GM23338 (cell line): ENCODE results near the gene REXO2. TPM values are rescaled to one million over a fixed set of nuclear protein-coding genes. Genes with fewer than 3 reads are reported as not detected.

Experiments
- ATAC-seq: fragments of 200-7000 bp; cut with Tn5 transposase; 3 replicates; pipeline ENCODE4 v1.9.1; 2020
- DNase-seq: peaks from one replicate; pipeline ENCODE4 v3.0.0-alpha.2; 2015; ENCODE audit warnings: low spot score
- H2AFZ ChIP-seq: fragments of 200-600 bp; sonication (generic); 2 replicates; pipeline ENCODE4 v1.8.0; 2016; ENCODE audit warnings: antibody characterized with exemption, mild to moderate bottlenecking, moderate library complexity
- H3F3A ChIP-seq: fragments of 200-600 bp; sonication (generic); replicated peaks from 2 replicates; pipeline ENCODE4 v1.8.0; 2017; ENCODE audit warnings: antibody characterized with exemption, mixed run types, low read depth
- H3K27ac ChIP-seq: fragments of 200-600 bp; sonication (generic); 2 replicates; pipeline ENCODE4 v1.6.1; 2016; ENCODE audit warnings: low read depth
- H3K27me3 ChIP-seq: fragments of 200-600 bp; sonication (generic); 2 replicates; pipeline ENCODE4 v1.8.0; 2016; ENCODE audit warnings: mild to moderate bottlenecking, mixed run types, moderate library complexity; ENCODE audit not compliant: insufficient read depth
- H3K36me3 ChIP-seq: fragments of 200-600 bp; sonication (generic); 2 replicates; pipeline ENCODE4 v1.8.0; 2016; ENCODE audit warnings: mild to moderate bottlenecking; ENCODE audit not compliant: insufficient read depth
- H3K4me1 ChIP-seq: fragments of 200-600 bp; sonication (generic); 2 replicates; pipeline ENCODE4 v1.8.0; 2016; ENCODE audit warnings: mild to moderate bottlenecking, moderate library complexity; ENCODE audit not compliant: insufficient read depth
- H3K4me2 ChIP-seq: fragments of 200-600 bp; sonication (generic); 2 replicates; pipeline ENCODE4 v1.7.1; 2017; ENCODE audit warnings: mixed run types
- H3K4me3 ChIP-seq: fragments of 200-600 bp; sonication (generic); 2 replicates; pipeline ENCODE4 v1.6.1; 2016; ENCODE audit warnings: mixed run types
- H3K79me2 ChIP-seq: fragments of 200-600 bp; sonication (generic); replicated peaks from 2 replicates; pipeline ENCODE4 v1.8.0; 2017; ENCODE audit warnings: mild to moderate bottlenecking; ENCODE audit not compliant: insufficient read depth
- H3K9me2 ChIP-seq: fragments of 200-600 bp; sonication (generic); 2 replicates; pipeline ENCODE4 v1.8.0; 2017; ENCODE audit not compliant: insufficient read depth
- H4K20me1 ChIP-seq: fragments of 200-600 bp; sonication (generic); replicated peaks from 2 replicates; pipeline ENCODE4 v1.8.0; 2017; ENCODE audit warnings: mild to moderate bottlenecking; ENCODE audit not compliant: insufficient read depth
- H3K27ac Mint-ChIP-seq: 2 replicates; pipeline ENCODE4 v1.8.0; 2020; ENCODE audit warnings: inconsistent platforms, mild to moderate bottlenecking, moderate library complexity, mixed read lengths
- H3K27me3 Mint-ChIP-seq: 3 replicates; pipeline ENCODE4 v1.8.0; 2022; ENCODE audit warnings: low read depth, mild to moderate bottlenecking, moderate library complexity, mixed read lengths, inconsistent platforms; ENCODE audit not compliant: insufficient read depth, poor library complexity
- H3K36me3 Mint-ChIP-seq: 3 replicates; pipeline ENCODE4 v1.8.0; 2021; ENCODE audit warnings: low read depth, mild to moderate bottlenecking, inconsistent platforms, moderate library complexity, mixed read lengths
- H3K4me1 Mint-ChIP-seq: 3 replicates; pipeline ENCODE4 v1.8.0; 2020; ENCODE audit warnings: mild to moderate bottlenecking, inconsistent platforms, mixed read lengths
- H3K4me3 Mint-ChIP-seq: 3 replicates; pipeline ENCODE4 v1.8.0; 2021; ENCODE audit warnings: moderate library complexity, mild to moderate bottlenecking, inconsistent platforms, mixed read lengths
- H3K9me3 Mint-ChIP-seq: 3 replicates; pipeline ENCODE4 v1.8.0; 2020; ENCODE audit warnings: moderate library complexity, mild to moderate bottlenecking, inconsistent platforms, mixed read lengths
- CREB1 ChIP-seq: fragments of 250-450 bp; sonication (Bioruptor Pico); IDR thresholded peaks from 2 replicates; pipeline ENCODE4 v1.5.0; 2020; ENCODE audit warnings: low read depth, mild to moderate bottlenecking, moderate library complexity
- EZH2phosphoT487 ChIP-seq: fragments of 200-600 bp; sonication (generic); IDR thresholded peaks from one replicate; pipeline ENCODE4 v1.8.1; 2018; ENCODE audit warnings: antibody characterized with exemption; ENCODE audit not compliant: unreplicated experiment
- NANOG ChIP-seq: IDR thresholded peaks from 2 replicates; pipeline ENCODE4 v1.6.1; 2016; ENCODE audit warnings: antibody characterized with exemption, borderline replicate concordance
- STAT1 ChIP-seq: IDR thresholded peaks from one replicate; pipeline ENCODE4 v1.6.1; 2016; ENCODE audit warnings: antibody characterized with exemption; ENCODE audit not compliant: unreplicated experiment
- ZNF331 ChIP-seq: fragments of 250-450 bp; sonication (Bioruptor Pico); IDR thresholded peaks from 2 replicates; pipeline ENCODE4 v1.5.0; 2020; ENCODE audit warnings: low read depth, mild to moderate bottlenecking, moderate library complexity
- polyA plus RNA-seq: library from polyadenylated mRNA; unstranded; fragments of >200 nt; fragmentation: Nextera tagmentation; extraction: Ambion mirVana; gene quantifications from 2 replicates; pipeline ENCODE4 v1.2.1, GENCODE V29; 2016
- total RNA-seq: library from RNA; depleted of rRNA; stranded (reverse); fragments of >200 nt; shearing (Covaris generic); gene quantifications from 2 replicates; pipeline ENCODE4 v1.2.3, GENCODE V29; 2014
- TF ChIP-seq, protein P1 (sequence below), 2 experiments: fragments of 200-600 bp in 1 of 2; sonication (generic) in 1 of 2; conservative IDR thresholded peaks; 2 replicates each; pipeline versions ENCODE4 v1.5.1 to v1.6.1; 2016 to 2017; ENCODE audit warnings: antibody characterized with exemption in 2 of 2, low read depth in 2 of 2, mild to moderate bottlenecking in 2 of 2, moderate library complexity in 1 of 2
- TF ChIP-seq, protein P2 (sequence below): IDR thresholded peaks from one replicate; pipeline ENCODE4 v1.6.1; 2018; ENCODE audit warnings: antibody characterized with exemption; ENCODE audit not compliant: unreplicated experiment
- TF ChIP-seq, protein P3 (sequence below): fragments of 250-450 bp; sonication (Bioruptor Pico); IDR thresholded peaks from 2 replicates; pipeline ENCODE4 v1.5.0; 2020; ENCODE audit warnings: mild to moderate bottlenecking, moderate library complexity

REXO2 gene
- total and polyA plus RNA-seq, 2 experiments from 2014 or later = 122 to 245 TPM

DNA sequence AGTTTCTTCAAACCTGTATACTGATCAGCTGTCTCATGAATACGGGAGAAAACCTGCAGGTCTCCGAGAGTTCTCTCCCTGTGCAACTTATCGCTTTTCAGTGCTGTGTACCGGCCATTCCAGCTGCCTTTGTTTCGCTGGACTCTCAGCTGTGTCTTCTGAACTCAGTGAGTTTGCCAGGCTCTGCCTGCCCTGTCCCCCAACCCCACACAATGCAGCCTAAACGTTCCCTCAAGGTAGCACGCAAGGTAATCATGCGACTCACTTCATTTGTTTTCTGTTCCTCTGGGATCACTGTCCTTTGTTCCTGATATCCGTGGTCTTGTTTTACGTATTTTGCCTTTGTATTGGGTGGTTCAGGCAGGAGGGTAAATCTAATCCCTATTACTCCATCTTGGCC, 25.3 kb upstream of the REXO2 start (continued):
- TF ChIP-seq, protein P1, sequence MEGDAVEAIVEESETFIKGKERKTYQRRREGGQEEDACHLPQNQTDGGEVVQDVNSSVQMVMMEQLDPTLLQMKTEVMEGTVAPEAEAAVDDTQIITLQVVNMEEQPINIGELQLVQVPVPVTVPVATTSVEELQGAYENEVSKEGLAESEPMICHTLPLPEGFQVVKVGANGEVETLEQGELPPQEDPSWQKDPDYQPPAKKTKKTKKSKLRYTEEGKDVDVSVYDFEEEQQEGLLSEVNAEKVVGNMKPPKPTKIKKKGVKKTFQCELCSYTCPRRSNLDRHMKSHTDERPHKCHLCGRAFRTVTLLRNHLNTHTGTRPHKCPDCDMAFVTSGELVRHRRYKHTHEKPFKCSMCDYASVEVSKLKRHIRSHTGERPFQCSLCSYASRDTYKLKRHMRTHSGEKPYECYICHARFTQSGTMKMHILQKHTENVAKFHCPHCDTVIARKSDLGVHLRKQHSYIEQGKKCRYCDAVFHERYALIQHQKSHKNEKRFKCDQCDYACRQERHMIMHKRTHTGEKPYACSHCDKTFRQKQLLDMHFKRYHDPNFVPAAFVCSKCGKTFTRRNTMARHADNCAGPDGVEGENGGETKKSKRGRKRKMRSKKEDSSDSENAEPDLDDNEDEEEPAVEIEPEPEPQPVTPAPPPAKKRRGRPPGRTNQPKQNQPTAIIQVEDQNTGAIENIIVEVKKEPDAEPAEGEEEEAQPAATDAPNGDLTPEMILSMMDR (conservative IDR thresholded peaks at IDR 0.05; ENCODE audit: low read depth in 2 of 2) = no peak

DNA sequence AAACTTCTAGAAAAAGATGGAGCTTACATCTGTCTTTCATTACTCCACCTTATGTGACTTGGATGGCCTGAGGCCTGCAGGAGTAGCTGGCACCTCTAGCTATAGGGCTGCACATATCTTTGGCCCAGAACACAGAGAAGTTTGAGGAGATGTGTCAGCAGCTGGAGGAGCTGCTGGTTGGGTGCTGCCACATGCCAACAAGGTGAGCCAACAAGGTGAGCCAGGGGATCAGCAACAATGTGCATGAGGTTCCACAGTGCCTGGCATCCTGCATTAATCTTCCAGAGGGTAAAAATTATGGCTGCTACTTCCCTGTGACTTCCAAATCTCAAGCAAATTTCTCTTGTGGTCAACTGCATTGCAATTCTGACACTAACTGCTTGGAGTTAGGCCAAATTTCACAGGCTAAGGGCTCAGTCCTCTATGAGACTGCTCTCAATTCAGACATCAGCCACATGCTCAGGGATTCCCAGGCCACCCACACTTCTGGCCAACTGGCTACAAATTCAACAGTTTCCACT, 22.8 kb upstream of the REXO2 start:
- Histone ChIP-seq H3K27me3 (no peaks in the 10 kb centered on the region), H3K79me2 (no peaks in the 10 kb centered on the region), H3F3A (no peaks in the 10 kb centered on the region), H2AFZ (no peak overlapping the region), H3K9me2 (peaks cover 5% of the 10 kb centered on the region), H3K27ac (no peak overlapping the region), H3K36me3 (no peaks in the 10 kb centered on the region), H3K4me2 (no peak overlapping the region), H4K20me1 (no peaks in the 10 kb centered on the region), H3K4me3 (no peak overlapping the region), H3K4me1 (peaks cover 14% of the 10 kb centered on the region; the same call in 1 of the 2 replicates)
- H3K36me3 Mint-ChIP-seq = peaks cover 11% of the 10 kb centered on the region; the same call in 2 of the 3 replicates
- H3K4me3 Mint-ChIP-seq = no peak overlapping the region
- H3K9me3 Mint-ChIP-seq = no peaks in the 10 kb centered on the region
- DNase-seq = no peak
- no peak overlapping the region for H3K27ac Mint-ChIP-seq
- peaks cover 8% of the 10 kb centered on the region for H3K27me3 Mint-ChIP-seq
- TF ChIP-seq NANOG (no peak), CREB1 (no peak), EZH2phosphoT487 (no peak), ZNF331 (CRISPR knock-in tag) (no peak)
- TF ChIP-seq, protein P2, sequence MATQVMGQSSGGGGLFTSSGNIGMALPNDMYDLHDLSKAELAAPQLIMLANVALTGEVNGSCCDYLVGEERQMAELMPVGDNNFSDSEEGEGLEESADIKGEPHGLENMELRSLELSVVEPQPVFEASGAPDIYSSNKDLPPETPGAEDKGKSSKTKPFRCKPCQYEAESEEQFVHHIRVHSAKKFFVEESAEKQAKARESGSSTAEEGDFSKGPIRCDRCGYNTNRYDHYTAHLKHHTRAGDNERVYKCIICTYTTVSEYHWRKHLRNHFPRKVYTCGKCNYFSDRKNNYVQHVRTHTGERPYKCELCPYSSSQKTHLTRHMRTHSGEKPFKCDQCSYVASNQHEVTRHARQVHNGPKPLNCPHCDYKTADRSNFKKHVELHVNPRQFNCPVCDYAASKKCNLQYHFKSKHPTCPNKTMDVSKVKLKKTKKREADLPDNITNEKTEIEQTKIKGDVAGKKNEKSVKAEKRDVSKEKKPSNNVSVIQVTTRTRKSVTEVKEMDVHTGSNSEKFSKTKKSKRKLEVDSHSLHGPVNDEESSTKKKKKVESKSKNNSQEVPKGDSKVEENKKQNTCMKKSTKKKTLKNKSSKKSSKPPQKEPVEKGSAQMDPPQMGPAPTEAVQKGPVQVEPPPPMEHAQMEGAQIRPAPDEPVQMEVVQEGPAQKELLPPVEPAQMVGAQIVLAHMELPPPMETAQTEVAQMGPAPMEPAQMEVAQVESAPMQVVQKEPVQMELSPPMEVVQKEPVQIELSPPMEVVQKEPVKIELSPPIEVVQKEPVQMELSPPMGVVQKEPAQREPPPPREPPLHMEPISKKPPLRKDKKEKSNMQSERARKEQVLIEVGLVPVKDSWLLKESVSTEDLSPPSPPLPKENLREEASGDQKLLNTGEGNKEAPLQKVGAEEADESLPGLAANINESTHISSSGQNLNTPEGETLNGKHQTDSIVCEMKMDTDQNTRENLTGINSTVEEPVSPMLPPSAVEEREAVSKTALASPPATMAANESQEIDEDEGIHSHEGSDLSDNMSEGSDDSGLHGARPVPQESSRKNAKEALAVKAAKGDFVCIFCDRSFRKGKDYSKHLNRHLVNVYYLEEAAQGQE = no peak
- peaks cover 12% of the 10 kb centered on the region for H3K4me1 Mint-ChIP-seq
- no peak for ATAC-seq

DNA sequence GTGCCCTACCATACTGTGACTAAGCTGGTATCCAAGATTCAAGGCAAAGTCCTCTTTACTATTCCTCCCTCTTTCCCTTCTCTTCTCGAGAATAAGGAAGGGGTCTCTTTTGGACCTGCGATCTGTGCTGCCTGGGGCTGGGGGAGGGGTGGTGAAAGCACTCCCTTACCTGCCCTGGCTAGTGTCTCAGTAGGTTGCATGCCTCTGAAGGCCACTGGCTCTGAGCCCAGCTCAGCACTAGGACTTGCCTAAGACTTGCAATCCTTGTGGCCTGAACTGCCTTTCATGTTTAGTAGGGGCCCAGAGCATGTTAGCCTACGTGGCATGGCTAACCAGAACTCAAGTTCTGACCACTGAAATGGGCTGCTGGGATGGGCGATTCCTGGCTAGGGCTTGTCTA, 13.0 kb upstream of the REXO2 start:
- H3K36me3 ChIP-seq = no peaks in the 10 kb centered on the region
- H4K20me1 ChIP-seq = no peaks in the 10 kb centered on the region
- no peak overlapping the region for H3K27ac ChIP-seq
- no peaks in the 10 kb centered on the region for H3K79me2 ChIP-seq
- H3K4me1 ChIP-seq = 0 out of 2 replicates have a peak, but pooled peaks cover 2% of the 10 kb centered on the region
- no peaks in the 10 kb centered on the region for H3K9me3 Mint-ChIP-seq
- H3K4me2 ChIP-seq = no peak overlapping the region
- no peaks in the 10 kb centered on the region for H3K9me2 ChIP-seq
- ATAC-seq (peak; percentile 77), DNase-seq (no peak)
- H3K27me3 ChIP-seq = no peaks in the 10 kb centered on the region
- H3K4me3 Mint-ChIP-seq = no peak overlapping the region
- no peaks in the 10 kb centered on the region for H3K36me3 Mint-ChIP-seq
- peak overlapping the region; percentile 65; the same call in 1 of the 2 replicates for H2AFZ ChIP-seq
- peaks cover 11% of the 10 kb centered on the region for H3K4me1 Mint-ChIP-seq
- H3K4me3 ChIP-seq = no peak overlapping the region
- H3K27ac Mint-ChIP-seq = no peak overlapping the region
- no peaks in the 10 kb centered on the region for H3F3A ChIP-seq
- H3K27me3 Mint-ChIP-seq = no peaks in the 10 kb centered on the region
- TF ChIP-seq, protein P3, sequence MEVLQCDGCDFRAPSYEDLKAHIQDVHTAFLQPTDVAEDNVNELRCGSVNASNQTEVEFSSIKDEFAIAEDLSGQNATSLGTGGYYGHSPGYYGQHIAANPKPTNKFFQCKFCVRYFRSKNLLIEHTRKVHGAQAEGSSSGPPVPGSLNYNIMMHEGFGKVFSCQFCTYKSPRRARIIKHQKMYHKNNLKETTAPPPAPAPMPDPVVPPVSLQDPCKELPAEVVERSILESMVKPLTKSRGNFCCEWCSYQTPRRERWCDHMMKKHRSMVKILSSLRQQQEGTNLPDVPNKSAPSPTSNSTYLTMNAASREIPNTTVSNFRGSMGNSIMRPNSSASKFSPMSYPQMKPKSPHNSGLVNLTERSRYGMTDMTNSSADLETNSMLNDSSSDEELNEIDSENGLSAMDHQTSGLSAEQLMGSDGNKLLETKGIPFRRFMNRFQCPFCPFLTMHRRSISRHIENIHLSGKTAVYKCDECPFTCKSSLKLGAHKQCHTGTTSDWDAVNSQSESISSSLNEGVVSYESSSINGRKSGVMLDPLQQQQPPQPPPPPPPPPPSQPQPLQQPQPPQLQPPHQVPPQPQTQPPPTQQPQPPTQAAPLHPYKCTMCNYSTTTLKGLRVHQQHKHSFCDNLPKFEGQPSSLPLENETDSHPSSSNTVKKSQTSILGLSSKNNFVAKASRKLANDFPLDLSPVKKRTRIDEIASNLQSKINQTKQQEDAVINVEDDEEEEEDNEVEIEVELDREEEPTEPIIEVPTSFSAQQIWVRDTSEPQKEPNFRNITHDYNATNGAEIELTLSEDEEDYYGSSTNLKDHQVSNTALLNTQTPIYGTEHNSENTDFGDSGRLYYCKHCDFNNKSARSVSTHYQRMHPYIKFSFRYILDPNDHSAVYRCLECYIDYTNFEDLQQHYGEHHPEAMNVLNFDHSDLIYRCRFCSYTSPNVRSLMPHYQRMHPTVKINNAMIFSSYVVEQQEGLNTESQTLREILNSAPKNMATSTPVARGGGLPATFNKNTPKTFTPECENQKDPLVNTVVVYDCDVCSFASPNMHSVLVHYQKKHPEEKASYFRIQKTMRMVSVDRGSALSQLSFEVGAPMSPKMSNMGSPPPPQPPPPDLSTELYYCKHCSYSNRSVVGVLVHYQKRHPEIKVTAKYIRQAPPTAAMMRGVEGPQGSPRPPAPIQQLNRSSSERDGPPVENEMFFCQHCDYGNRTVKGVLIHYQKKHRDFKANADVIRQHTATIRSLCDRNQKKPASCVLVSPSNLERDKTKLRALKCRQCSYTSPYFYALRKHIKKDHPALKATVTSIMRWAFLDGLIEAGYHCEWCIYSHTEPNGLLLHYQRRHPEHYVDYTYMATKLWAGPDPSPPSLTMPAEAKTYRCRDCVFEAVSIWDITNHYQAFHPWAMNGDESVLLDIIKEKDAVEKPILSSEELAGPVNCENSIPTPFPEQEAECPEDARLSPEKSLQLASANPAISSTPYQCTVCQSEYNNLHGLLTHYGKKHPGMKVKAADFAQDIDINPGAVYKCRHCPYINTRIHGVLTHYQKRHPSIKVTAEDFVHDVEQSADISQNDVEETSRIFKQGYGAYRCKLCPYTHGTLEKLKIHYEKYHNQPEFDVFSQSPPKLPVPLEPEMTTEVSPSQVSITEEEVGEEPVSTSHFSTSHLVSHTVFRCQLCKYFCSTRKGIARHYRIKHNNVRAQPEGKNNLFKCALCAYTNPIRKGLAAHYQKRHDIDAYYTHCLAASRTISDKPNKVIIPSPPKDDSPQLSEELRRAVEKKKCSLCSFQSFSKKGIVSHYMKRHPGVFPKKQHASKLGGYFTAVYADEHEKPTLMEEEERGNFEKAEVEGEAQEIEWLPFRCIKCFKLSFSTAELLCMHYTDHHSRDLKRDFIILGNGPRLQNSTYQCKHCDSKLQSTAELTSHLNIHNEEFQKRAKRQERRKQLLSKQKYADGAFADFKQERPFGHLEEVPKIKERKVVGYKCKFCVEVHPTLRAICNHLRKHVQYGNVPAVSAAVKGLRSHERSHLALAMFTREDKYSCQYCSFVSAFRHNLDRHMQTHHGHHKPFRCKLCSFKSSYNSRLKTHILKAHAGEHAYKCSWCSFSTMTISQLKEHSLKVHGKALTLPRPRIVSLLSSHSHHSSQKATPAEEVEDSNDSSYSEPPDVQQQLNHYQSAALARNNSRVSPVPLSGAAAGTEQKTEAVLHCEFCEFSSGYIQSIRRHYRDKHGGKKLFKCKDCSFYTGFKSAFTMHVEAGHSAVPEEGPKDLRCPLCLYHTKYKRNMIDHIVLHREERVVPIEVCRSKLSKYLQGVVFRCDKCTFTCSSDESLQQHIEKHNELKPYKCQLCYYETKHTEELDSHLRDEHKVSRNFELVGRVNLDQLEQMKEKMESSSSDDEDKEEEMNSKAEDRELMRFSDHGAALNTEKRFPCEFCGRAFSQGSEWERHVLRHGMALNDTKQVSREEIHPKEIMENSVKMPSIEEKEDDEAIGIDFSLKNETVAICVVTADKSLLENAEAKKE (CRISPR knock-in tag) = no peak
- TF ChIP-seq ZNF331 (CRISPR knock-in tag) = no peak
- TF ChIP-seq STAT1 = no peak
